Measurements from ENCODE around the gene IMPA2.

DNA sequence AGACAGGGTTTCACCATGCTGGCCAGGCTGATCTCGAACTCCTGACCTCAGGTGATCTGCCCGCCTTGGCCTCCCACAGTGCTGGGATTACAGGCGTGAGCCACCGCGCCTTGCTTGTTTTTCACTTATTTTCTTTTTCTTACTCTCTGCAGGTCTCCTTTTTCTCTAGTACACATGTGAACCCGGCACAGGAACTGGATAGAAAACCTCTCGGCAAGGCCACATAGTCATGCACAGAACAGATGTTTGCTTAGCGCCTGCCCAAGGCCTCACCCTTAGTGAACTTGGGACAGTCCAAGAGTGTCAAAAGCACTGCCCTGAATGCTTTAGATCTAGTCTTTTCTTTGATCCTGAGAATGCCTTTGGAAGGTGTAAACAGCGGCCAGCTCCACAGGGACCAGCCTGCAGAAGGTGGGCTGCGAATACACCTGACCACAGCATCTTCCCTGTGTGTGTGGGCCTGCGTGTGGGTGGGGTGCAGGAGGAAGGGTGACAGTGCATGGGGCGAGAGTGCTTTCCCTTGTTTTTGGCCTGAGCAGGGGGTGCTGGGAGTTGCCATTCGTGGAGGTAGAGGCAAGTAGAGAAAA lies 27.0 kb downstream of the IMPA2 start:
- TF ChIP-seq CTCF (IDR thresholded peaks at IDR 0.05; ENCODE audit: poor library complexity) (no peak), EZH2 (IDR thresholded peaks at IDR 0.05; ENCODE audit: borderline replicate concordance) (no peak), EZH2phosphoT487 (IDR thresholded peaks at IDR 0.05; ENCODE audit: low read depth, severe bottlenecking, unreplicated experiment) (no peak)

Measured in hepatocyte (in vitro differentiated cells).